Neural cell (in vitro differentiated cells): ENCODE measurements around the gene LRRC71. TPM values are rescaled to one million over a fixed set of nuclear protein-coding genes. Genes with fewer than 3 reads are reported as not detected.

Source experiments
- H2AFZ ChIP-seq: fragments of 200-600, 300-800 bp; sonication (generic), shearing (Covaris generic); 2 replicates; pipeline ENCODE4 v1.6.0; 2014; ENCODE audit warnings: low read depth, mild to moderate bottlenecking, antibody characterized with exemption, low read length, moderate library complexity
- H3F3A ChIP-seq: fragments of 200-600 bp; shearing (Covaris generic); 2 replicates; pipeline ENCODE4 v1.6.1; 2016; ENCODE audit warnings: mild to moderate bottlenecking, moderate library complexity, mixed read lengths, antibody characterized with exemption, low read length; ENCODE audit not compliant: insufficient read depth, poor library complexity, severe bottlenecking
- H3K27ac ChIP-seq: fragments of 200-600, 300-800 bp; sonication (generic), shearing (Covaris generic); 2 replicates; pipeline ENCODE4 v1.5.1; 2014; ENCODE audit warnings: mild to moderate bottlenecking, low read length, moderate library complexity
- H3K27me3 ChIP-seq: fragments of 300-800, 200-600 bp; sonication (generic), shearing (Covaris generic); 2 replicates; pipeline ENCODE4 v1.6.0; 2014; ENCODE audit warnings: mild to moderate bottlenecking, low read depth, low read length, moderate library complexity; ENCODE audit not compliant: insufficient read depth
- H3K36me3 ChIP-seq: fragments of 300-800, 200-600 bp; sonication (generic), shearing (Covaris generic); 2 replicates; pipeline ENCODE4 v1.5.1; 2014; ENCODE audit warnings: mild to moderate bottlenecking, antibody characterized with exemption, low read length, moderate library complexity; ENCODE audit not compliant: insufficient read depth
- H3K4me2 ChIP-seq: fragments of 300-800, 200-600 bp; sonication (generic), shearing (Covaris generic); 2 replicates; pipeline ENCODE4 v1.6.0; 2014; ENCODE audit warnings: mild to moderate bottlenecking, low read length
- H3K4me3 ChIP-seq: fragments of 300-800, 200-600 bp; sonication (generic), shearing (Covaris generic); 2 replicates; pipeline ENCODE4 v1.5.1; 2014; ENCODE audit warnings: mild to moderate bottlenecking, low read length, moderate library complexity
- H3K79me2 ChIP-seq: fragments of 200-600 bp; shearing (Covaris generic); replicated peaks from 2 replicates; pipeline ENCODE4 v1.6.0; 2014; ENCODE audit warnings: mild to moderate bottlenecking, low read length, moderate library complexity; ENCODE audit not compliant: insufficient read depth
- H3K9ac ChIP-seq: fragments of 300-800, 200-600 bp; sonication (generic), shearing (Covaris generic); 2 replicates; pipeline ENCODE4 v1.6.1; 2016; ENCODE audit warnings: mild to moderate bottlenecking, low read length, mixed read lengths
- H3K9me2 ChIP-seq: fragments of 200-600 bp; shearing (Covaris generic); 2 replicates; pipeline ENCODE4 v1.6.1; 2016; ENCODE audit warnings: mild to moderate bottlenecking, low read length, mixed read lengths; ENCODE audit not compliant: insufficient read depth
- H3K9me3 ChIP-seq: fragments of 200-600, 300-800 bp; sonication (generic), shearing (Covaris generic); 2 replicates; pipeline ENCODE4 v1.6.1; 2016; ENCODE audit warnings: mild to moderate bottlenecking, mixed run types, low read length, moderate library complexity, mixed read lengths
- H4K20me1 ChIP-seq: fragments of 200-600 bp; shearing (Covaris generic); 2 replicates; pipeline ENCODE4 v1.6.1; 2016; ENCODE audit warnings: mild to moderate bottlenecking, mixed run types; ENCODE audit not compliant: insufficient read depth
- EP300 ChIP-seq: fragments of 450-650 bp; conservative IDR thresholded peaks from 2 replicates; pipeline ENCODE4 v1.6.1; 2014; ENCODE audit warnings: antibody characterized with exemption, mild to moderate bottlenecking, moderate library complexity; ENCODE audit not compliant: poor library complexity, severe bottlenecking
- EZH2 ChIP-seq: fragments of 200-600, 300-800 bp; shearing (Covaris generic), sonication (generic); IDR thresholded peaks from 2 replicates; pipeline ENCODE4 v1.6.1; 2014; ENCODE audit warnings: antibody characterized with exemption, low read length, borderline replicate concordance, mild to moderate bottlenecking; ENCODE audit not compliant: insufficient read depth, poor library complexity, severe bottlenecking
- MXI1 ChIP-seq: fragments of 450-650 bp; conservative IDR thresholded peaks from 2 replicates; pipeline ENCODE4 v1.6.1; 2014; ENCODE audit warnings: antibody characterized with exemption, mild to moderate bottlenecking; ENCODE audit not compliant: poor library complexity, severe bottlenecking
- POLR2AphosphoS5 ChIP-seq: IDR thresholded peaks from 2 replicates; pipeline ENCODE4 v1.6.1; 2012
- SMC3 ChIP-seq: fragments of 450-650 bp; conservative IDR thresholded peaks from 2 replicates; pipeline ENCODE4 v1.6.1; 2014; ENCODE audit warnings: antibody characterized with exemption, mild to moderate bottlenecking, moderate library complexity; ENCODE audit not compliant: poor library complexity
- TAF1 ChIP-seq: IDR thresholded peaks from 2 replicates; pipeline ENCODE4 v1.6.1; 2012; ENCODE audit warnings: low read depth
- polyA plus RNA-seq: library from polyadenylated mRNA; depleted of rRNA; stranded (reverse); fragments of >200 nt; gene quantifications from 2 replicates; pipeline ENCODE4 v1.2.3, GENCODE V29; 2014
- TF ChIP-seq, protein P1 (sequence below): IDR thresholded peaks from 2 replicates; pipeline ENCODE4 v1.6.1; 2012; ENCODE audit warnings: borderline replicate concordance
- TF ChIP-seq, protein P2 (sequence below): fragments of 450-650 bp; IDR thresholded peaks from 2 replicates; pipeline ENCODE4 v1.5.1; 2014; ENCODE audit warnings: antibody characterized with exemption, mild to moderate bottlenecking, moderate library complexity; ENCODE audit not compliant: poor library complexity, severe bottlenecking

Gene LRRC71
- polyA plus RNA-seq, 1 donor from 2014 or later: not detected

DNA sequence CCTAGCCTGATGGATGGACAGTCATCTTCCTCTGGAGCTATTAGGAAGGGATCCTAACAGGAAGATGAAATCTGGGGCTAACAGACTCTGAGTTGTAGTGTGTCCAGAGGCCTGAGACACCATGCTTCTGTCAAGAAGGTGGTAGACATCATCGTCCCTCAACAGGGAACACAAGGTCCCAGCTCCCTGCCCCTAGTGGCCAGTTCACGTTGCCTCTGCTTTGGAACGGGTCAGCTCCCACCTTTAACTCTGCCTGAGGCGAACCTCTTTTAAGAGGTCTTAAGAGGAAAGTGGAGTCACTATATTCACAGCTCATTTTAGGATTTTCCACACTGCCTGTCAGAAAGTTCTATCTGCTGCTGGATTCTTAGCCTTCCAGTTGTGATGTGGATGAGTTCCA lies 28.3 kb downstream of the LRRC71 start:
- H3K36me3 ChIP-seq: peaks cover 18% of the 10 kb centered on the region
- H3F3A ChIP-seq: no peaks in the 10 kb centered on the region
- no peak overlapping the region for H3K27ac ChIP-seq
- H3K79me2 ChIP-seq: no peaks in the 10 kb centered on the region
- no peak for TF ChIP-seq TAF1
- no peak for TF ChIP-seq POLR2AphosphoS5
- TF ChIP-seq, protein P1, sequence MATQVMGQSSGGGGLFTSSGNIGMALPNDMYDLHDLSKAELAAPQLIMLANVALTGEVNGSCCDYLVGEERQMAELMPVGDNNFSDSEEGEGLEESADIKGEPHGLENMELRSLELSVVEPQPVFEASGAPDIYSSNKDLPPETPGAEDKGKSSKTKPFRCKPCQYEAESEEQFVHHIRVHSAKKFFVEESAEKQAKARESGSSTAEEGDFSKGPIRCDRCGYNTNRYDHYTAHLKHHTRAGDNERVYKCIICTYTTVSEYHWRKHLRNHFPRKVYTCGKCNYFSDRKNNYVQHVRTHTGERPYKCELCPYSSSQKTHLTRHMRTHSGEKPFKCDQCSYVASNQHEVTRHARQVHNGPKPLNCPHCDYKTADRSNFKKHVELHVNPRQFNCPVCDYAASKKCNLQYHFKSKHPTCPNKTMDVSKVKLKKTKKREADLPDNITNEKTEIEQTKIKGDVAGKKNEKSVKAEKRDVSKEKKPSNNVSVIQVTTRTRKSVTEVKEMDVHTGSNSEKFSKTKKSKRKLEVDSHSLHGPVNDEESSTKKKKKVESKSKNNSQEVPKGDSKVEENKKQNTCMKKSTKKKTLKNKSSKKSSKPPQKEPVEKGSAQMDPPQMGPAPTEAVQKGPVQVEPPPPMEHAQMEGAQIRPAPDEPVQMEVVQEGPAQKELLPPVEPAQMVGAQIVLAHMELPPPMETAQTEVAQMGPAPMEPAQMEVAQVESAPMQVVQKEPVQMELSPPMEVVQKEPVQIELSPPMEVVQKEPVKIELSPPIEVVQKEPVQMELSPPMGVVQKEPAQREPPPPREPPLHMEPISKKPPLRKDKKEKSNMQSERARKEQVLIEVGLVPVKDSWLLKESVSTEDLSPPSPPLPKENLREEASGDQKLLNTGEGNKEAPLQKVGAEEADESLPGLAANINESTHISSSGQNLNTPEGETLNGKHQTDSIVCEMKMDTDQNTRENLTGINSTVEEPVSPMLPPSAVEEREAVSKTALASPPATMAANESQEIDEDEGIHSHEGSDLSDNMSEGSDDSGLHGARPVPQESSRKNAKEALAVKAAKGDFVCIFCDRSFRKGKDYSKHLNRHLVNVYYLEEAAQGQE: no peak
- TF ChIP-seq EP300: no peak
- H4K20me1 ChIP-seq: no peaks in the 10 kb centered on the region
- no peaks in the 10 kb centered on the region for H3K9me3 ChIP-seq
- H3K9ac ChIP-seq: no peak overlapping the region
- H3K4me3 ChIP-seq: no peak overlapping the region
- H3K27me3 ChIP-seq: no peaks in the 10 kb centered on the region
- H3K9me2 ChIP-seq: no peaks in the 10 kb centered on the region
- H3K4me2 ChIP-seq: no peak overlapping the region
- no peak overlapping the region for H2AFZ ChIP-seq

DNA sequence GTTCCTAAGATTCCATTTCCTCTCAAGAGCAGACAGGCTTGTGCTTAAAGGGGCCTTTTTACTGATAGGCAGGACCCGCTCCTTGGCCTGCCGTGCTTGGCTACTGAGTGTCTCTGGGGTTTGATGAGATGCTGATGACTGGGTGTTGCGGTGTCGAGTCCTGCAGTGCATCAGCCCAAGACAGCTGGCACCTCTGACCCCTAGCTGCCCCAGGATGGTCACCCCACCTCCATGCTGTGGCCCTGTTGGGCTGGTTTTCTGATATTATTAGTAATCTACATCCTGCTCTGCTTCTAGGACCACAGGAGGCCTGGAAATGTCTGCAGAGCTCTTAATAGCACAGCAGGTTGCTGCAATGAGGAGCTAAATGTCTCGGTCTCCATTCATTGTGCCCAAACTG lies 28.7 kb downstream of the LRRC71 start:
- peaks cover 14% of the 10 kb centered on the region for H3K36me3 ChIP-seq
- H3K4me2 ChIP-seq: no peak overlapping the region
- no peaks in the 10 kb centered on the region for H3K27me3 ChIP-seq
- no peak overlapping the region for H3K27ac ChIP-seq
- H2AFZ ChIP-seq: no peak overlapping the region
- no peaks in the 10 kb centered on the region for H4K20me1 ChIP-seq
- H3K9ac ChIP-seq: no peak overlapping the region
- no peaks in the 10 kb centered on the region for H3K9me3 ChIP-seq
- no peaks in the 10 kb centered on the region for H3K9me2 ChIP-seq
- H3F3A ChIP-seq: no peaks in the 10 kb centered on the region
- no peak for TF ChIP-seq EZH2
- no peak for TF ChIP-seq SMC3
- no peak for TF ChIP-seq MXI1
- TF ChIP-seq, protein P2, sequence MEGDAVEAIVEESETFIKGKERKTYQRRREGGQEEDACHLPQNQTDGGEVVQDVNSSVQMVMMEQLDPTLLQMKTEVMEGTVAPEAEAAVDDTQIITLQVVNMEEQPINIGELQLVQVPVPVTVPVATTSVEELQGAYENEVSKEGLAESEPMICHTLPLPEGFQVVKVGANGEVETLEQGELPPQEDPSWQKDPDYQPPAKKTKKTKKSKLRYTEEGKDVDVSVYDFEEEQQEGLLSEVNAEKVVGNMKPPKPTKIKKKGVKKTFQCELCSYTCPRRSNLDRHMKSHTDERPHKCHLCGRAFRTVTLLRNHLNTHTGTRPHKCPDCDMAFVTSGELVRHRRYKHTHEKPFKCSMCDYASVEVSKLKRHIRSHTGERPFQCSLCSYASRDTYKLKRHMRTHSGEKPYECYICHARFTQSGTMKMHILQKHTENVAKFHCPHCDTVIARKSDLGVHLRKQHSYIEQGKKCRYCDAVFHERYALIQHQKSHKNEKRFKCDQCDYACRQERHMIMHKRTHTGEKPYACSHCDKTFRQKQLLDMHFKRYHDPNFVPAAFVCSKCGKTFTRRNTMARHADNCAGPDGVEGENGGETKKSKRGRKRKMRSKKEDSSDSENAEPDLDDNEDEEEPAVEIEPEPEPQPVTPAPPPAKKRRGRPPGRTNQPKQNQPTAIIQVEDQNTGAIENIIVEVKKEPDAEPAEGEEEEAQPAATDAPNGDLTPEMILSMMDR: no peak
- TF ChIP-seq, protein P1: no peak
- no peak overlapping the region for H3K4me3 ChIP-seq
- H3K79me2 ChIP-seq: no peaks in the 10 kb centered on the region
